Eye (tissue), 1 donor: ENCODE data around the gene TMEM120A.
A peak's percentile ranks its signal among the peaks of the same experiment; 100 is the strongest.
"Not testable (repeated sequence)": the region's sequence is repeated elsewhere in the genome, so short reads cannot be mapped to it uniquely, and the experiment has no call there.

Experiments used
- DNase-seq: peaks from one replicate; pipeline ENCODE4 v3.0.0-alpha.2; 2015

Gene TMEM120A

DNA sequence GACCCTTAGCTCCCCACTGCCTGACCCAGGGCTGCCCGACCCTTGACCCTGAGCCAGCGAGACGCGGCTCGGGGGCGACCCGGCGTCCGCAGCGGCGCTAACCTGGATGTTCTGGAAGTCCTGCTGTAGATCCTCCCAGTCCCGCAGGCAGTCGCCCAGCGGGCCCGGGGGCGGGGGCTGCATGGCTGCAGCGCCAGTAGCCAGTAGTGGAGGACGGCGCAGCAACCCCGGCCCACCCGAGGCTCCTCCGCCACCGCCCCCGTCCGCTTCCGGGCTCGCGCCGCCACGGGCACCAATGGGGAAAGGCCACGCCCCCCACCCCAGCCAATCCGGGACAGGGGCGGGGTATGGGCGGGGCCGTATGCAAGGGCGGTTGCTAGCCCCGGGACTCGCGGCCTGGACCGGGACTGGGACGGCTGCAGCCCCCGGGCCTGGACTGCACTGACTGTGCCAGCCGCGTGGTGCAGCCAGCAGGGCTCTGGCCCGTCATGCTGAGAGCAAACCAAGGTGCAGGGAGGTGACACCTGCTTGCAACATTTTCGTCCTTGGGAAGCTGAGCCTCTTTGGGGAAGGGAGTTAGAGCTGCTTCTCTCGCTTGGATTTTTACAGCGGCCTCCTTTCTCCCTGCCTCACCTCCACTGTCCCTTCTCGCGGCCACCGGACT lies at the start of gene TMEM120A:
TMEM120A (minus strand) TSS at position 208 of the 664 bp plus-strand sequence; CDS start at position 183, 25 bp downstream.
- peak; percentile 97 for DNase-seq

DNA sequence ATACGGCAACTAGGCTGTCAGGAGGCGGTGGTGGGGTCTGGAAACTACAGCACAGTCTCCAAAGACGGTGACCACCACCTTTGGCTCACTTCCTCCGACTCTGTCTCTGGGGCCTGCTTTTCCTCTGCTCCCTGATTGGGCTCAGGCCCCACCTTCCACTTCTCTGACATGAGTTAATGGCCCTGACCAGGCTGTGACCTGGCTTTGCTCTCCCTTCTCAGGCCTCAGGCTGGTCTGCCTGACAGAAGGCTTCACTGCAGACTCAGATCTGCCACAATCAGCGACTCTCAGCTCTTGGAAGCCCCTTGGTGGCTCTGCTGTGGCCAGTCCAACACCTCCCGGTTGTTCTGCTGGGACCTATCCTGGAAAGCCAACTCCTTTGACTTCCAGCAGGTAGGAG lies 45.7 kb upstream of the TMEM120A start:
- DNase-seq = no peak

DNA sequence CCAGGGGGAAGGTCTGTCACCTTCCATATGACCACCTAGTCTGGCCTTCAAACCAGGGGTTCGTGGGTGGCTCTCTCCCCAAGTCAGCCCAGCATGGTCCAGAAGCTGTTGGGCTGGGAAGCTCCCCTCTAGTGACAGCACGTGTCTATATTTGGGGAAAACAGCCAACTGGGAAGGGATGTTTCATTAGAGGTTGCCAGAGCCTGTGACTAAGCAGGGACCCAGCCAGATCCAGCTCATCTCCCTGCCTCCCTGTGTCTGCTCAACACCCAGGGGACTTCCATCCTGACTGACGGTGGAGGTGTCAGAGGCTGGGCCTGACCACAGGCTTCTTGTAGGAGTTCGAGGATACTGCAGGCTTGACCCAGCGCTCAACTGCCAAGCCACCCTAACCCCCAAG lies 42.9 kb upstream of the TMEM120A start:
- DNase-seq = no peak

DNA sequence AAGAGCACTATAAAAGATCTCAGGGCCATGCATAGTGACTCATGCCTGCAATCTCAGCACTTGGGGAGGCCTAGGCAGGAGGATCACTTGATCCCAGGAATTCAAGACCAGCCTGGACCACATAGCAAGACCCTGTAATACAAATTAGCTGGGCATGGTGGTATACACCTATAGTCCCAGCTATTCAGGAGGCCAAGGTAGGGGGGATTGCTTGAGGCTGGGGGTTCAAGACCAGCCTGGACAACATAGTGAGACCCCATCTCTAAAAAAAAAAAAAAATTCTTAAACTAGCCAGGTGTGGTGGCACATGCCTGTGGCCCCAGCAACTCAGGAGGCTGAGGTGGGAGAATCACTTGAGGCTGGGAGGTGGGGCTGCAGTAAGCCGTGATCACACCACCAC lies 37.6 kb upstream of the TMEM120A start:
- DNase-seq = no peak

DNA sequence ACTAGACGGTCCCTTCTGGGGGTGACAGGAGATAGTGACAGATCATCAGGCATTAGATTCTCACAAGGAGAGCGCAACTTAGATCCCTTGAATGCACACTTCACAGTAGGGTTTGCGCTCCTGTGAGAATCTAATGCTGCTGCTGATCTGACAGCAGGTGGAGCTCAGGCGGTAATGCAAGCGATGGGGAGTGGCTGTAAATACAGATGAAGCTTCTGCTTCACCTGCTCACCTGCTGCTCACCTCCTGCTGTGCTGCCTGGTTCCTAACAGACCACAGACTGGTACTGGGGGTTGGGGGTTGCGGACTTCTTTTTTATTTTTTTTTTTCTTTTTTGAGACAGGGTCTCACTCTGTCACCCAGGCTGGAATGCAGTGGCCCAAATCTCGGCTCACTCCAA lies 35.3 kb upstream of the TMEM120A start:
- not testable (repeated sequence) for DNase-seq

DNA sequence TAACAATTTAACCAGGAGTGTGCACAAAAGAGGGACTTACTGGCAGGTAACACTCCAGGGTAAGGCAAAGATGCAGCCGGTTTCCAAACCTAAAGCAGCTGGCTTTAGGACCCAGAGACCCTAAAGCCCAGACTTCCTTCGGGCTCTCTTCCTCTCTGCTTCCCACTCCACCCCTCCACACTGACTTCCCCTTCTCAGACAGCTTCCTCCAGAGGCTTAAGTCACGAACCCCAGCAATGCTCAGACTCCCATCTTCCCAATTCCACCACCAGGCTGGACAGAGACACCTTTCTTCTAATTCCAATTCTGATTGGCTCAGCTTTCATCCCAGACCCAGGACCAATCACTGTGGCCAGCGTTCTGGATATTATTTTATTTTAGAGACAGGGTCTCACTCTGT lies 28.6 kb upstream of the TMEM120A start:
- no peak for DNase-seq

DNA sequence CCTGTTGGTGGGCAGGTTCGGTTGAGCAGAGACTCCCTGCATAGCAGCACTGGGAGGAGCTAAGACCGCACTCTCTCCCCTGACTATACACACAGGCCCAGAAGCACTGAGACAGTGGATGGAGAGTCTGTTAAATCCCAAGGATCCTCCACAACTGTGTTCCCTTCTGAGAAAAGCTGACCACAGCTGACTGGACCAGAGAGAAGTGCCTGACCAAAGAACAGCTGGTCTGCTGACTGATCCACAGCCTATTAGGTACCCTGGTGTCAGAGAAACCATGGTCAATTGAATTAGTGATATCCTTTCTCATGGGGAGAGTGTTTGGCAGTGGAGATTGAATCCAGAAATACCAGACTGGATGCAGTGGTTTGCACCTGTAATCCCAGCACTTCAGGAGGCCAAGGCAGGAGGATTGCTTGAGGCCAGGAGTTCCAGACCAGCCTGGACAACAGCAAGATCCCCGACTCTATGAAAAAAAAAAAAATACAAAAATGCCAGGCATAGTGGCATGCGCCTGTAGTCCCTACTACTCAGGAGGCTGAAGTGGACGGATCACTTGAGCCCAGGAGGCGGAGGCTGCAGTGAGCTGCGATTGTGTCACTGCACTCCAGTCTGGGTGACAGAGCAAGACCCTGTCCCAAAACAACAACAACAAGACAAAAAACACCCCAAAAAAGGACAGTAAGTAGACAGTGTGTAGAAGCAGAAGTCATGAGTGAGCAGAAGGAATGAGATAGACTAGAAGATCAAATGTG lies 27.8 kb upstream of the TMEM120A start:
- no peak for DNase-seq

DNA sequence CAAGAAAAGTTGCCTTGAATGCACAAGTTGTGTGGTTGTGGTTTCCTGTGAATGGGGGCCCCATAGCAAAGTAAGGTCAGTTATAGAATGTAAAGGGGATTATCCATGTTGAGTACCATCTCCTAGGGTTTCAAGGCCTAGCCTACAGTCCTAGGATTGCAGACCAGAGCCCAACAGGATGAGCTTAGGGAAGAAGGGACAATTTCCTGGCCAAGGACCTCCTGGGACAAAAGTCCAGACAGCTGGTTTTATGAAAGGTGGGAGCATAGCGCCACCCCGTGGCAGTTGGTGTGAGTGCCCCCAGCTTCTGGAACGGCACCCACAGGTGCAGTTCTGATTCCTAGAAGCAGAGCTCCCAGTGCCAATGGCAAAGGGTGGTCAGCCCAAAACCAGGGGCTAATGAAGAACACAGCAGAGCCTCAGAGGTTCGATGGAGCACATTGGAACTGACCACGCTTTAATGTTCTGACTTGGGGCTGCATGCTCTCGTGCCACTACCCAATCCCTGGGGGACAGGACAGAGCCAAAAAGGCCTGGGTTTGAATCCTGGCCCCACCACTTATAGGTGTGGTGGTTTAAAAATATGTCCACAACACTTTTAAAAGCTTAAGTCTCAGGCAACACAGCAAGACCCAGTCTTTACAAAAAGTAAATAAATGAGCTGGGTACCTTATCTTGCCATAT lies 25.8 kb upstream of the TMEM120A start:
- peak; percentile 87 for DNase-seq

DNA sequence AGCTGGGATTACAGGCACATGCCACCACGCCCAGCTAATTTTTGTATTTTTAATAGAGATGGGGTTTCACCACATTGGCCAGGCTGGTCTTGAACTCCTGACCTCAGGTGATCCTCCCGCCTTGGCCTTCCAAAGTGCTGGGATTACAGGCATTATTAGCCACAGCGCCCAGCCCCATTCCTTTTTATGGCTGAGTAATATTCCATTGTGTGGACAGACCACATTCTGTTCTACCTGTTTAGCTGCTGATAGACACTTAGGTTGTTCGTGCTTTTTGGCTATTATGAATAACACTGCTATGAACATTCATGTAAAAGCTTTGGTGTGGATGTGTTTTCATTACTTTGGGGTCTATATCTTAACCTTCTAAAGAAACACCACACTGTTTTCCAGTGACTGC lies 24.1 kb upstream of the TMEM120A start:
- DNase-seq = not testable (repeated sequence)

DNA sequence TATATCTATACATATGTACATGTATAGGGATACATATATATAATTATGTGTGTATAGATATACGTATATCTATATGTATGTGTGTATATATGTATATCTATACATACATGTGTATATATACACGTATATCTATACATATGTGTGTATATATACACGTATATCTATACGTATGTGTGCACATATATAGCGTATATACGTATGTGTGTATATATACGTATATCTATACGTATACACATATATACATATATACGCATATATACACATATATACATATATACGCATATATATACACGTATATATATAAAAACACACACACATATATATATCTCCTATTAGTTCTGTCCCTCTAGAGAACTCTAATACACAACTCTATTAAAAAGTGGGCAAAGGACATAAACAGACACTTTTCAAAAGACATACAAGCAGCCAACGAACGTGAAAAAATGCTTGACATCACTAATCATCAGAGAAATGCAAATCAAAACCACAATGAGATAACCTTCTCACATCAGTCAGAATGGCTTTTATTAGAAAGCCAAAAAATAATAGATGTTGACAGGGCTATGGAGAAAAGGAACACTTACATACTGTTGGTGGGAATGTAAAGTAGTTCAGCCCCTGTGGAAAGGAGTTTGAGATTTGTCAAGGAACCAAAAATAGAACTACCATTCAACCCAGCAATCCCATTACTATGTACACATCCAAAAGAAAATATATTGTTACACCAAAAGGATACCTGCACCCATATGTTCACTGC lies 22.0 kb upstream of the TMEM120A start:
- no peak for DNase-seq

DNA sequence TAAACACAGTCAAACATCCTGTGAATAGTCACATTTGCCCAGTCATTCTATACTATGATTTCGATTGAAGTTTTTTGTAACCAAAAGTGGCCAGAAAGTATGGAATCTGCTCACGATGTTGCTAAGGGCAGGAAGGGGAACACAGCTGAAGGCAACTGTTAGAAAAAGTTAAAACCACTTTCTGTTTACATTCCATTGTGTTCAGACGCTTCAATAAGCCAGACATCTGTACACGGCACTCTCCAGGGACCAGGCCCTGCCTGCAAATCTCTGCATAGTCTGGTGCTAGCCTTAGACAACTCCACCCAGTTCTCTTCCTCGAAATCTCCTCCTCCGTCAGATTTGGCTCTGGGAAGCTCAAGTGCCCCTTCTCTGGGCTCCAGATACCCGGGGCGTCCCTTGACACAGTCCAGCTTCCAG lies 17.1 kb upstream of the TMEM120A start:
- DNase-seq = peak; percentile 35

DNA sequence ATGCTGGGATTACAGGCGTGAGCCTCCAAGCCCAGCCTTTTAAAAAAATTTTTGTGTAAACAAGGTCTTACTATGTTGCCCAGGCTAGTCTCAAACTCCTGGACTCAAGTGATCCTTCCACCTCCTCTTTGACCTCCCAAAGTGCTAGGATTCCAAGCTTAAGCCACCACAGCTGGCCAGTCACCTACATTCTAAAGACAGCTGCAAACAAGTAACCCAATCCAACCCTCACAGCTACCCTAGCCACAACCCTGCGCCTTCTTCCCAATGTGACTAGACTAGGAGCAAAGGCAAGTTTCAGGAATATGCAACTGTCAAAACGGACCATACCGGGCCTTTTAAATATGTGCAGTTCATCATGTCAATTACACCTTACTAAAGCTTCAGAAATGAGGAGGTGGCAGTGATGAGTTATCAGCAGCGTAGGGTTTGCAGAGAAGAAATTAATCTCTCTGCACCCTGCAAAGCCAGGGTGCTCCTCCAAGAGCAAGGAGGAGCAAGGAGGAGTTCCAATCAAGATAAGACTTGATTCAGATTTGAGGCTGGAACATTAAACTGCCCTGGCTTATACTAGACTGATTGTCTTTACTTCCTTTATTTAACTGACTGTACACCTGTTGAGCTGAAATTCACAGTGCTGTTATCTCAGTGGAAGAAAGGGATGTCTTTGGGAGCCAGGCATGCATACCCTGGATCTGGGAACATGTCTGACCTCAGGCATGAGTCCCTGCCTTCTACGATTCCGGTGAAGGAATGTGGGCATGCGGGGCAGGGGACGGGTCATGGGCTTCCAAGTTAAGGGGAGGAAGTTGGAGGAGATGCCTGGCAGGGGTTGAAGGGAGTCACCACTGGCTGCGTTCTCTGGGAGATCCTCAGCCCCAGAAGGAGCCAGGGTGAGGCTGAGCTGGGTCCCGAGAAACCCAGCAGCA lies 15.5 kb upstream of the TMEM120A start:
- DNase-seq = no peak

DNA sequence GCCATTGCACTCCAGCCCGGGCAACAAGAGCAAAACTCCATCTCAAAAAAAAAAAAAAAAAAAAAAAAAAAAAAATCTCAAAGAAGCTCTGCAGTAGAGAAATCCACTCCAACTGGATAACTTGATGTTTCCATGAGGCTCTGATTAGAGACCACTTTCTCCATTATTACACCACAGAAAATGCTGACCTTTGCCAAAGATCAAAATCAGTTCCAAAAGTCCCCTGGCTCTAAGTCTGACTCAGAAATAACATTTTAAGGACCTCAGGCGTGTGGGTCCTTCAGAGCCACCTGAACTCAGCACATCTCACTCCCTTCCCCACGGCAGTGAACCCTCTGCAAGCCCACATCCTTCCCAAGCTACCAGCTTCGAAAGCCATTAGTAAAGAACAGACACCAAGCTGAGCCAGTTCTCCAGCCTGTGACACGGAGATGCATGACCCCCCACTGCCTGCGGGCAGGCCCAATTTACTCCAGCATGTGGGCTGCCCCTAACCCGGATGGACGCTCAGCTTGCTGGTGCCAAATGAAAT lies 13.8 kb upstream of the TMEM120A start:
- no peak for DNase-seq

DNA sequence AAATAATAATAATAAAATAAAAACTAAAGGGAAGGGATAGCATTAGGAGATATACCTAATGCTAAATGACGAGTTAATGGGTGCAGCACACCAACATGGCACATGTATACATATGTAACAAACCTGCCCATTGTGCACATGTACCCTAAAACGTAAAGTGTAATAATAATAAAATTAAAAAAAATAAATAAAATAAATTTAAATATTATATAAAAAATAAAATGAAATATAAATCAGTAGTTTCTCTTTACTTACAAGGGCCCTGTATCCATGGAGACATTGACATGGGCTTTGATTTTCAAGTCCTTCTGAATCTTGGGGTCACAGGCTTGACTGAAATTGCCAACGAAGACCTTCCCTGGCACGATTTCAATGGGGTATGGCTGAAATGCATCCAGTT lies 10.6 kb upstream of the TMEM120A start:
- DNase-seq = not testable (repeated sequence)

DNA sequence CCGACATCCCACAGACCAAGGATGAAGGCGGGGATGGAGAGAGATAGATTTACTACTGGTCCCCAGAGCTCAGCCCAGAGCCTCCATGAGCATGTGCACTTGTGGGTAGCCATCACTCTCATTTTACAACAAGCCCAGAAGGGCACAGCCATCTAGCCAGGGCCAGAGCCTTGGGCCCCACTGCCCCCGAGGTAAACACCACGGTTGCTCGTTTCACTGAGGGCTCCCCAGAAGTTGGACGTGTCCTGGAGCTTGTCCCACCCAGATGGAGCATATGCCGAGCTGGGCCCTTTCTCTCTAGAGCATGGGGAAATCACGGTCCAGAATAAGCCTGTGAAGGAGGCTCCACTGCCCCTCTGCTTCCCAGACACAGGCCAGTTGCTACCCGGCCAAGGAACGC lies 9.0 kb upstream of the TMEM120A start:
- DNase-seq = no peak

DNA sequence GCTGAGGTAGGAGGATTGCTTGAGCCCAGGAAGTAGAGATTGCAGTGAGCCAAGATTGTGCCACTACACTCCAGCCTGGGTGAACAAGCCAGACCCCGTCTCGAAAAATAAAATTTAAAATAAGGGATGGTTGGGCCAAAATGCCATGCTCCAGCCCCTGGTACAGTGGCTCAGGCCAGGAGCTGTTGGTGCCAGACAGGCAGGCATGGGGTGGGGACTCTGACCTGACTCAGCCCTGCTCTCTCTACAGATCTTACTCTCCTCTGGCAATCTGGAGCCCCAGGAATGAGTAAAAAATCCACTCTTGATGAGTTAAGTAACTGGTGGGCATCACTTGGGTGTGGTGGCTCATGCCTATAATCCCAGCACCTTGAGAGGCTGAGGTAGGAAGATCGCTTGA lies 8.4 kb upstream of the TMEM120A start:
- DNase-seq = no peak

DNA sequence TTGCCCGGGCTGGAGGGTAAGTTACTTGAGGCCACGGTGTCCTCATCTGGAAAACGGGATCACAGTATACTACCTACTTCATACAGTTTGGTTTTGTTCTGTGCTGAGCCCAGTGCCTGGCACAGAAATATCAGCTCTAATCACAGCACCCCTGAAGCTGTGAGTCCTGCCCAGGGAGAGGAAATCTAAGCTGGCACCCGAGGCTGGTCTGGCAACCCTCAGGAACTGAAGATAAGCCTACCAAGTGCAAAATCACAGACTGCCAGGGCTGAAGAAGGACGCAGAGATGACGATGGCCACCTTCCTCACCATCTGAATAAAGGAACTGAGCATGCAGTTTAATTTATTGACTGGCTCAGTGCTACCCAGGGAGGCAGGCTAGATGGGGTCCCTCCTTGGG lies 7.7 kb upstream of the TMEM120A start:
- DNase-seq = no peak

DNA sequence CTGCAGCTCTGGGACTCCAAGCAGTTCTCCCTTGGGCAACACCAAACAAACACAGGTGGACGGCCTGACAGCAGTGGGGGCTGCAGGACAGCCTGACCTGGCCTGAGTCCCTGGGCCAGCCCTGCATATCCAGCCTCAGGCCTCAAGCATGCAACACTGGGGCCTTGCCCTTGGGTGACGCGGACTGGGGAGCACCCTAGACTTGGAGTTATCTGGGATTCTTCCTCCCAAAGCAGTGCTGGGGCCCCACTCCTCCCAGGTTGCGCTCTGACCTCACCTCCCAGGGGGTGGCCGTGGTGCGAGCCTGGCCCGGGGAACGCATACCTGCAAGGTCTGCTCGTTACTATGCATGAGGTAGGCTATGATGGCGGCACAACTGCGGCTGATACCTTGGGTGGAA lies 6.2 kb upstream of the TMEM120A start:
- no peak for DNase-seq

DNA sequence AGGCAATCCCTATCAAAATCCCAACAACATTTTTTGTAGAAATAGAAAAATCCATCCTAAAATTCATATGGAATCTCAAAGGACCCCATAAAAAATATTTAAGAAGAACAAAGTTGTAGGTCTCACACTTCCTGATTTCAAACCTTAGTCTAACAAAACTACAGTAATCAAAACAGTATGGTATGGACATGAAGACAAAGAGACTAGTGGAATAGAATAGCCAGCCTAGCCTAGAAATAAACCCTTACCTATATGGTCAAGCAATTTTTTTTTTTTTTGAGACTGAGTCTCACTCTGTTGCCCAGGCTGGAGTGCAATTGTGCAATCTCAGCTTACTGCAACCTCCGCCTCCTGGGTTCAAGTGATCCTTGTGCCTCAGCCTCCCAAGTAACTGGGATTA lies 3.6 kb upstream of the TMEM120A start:
- DNase-seq = no peak

DNA sequence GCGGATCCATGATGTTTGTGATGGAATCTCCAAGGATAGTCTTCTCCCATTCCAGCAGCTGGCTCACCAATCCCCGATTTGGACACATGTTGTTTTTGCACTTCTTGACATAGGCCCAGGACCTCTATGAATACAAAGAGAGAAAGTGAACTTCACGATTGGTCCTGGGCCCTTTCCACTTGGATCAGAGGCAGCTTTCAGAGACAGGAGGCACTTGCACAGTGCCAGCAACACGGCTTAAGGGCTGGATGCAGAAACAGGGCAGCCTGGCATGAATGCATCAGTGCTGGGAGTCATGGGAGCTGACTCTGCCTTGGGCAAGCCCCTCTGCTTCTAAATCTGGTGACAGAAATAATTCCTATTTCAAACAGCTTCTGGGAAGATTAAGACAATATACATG lies 2.1 kb upstream of the TMEM120A start:
- DNase-seq = no peak

DNA sequence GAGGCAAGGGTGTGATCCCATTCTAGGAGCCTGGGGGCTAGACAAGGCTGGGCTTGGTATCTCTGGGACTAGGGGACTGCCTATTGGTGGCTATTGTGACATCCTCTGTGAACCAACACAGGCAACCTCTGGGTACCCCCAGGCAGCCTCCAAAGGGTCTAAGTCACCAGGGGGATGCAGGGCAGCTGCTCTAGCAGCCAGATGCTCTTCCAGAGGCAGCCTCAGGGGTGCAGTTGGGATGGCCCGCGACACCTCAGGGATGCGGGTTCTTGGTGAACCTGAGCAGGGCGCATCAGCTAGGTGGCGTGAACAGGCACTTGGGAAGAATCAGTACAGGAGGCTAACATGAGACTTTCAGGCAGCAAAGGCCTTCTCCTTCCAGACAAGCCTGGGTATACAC lies 1.6 kb upstream of the TMEM120A start:
- DNase-seq = no peak

DNA sequence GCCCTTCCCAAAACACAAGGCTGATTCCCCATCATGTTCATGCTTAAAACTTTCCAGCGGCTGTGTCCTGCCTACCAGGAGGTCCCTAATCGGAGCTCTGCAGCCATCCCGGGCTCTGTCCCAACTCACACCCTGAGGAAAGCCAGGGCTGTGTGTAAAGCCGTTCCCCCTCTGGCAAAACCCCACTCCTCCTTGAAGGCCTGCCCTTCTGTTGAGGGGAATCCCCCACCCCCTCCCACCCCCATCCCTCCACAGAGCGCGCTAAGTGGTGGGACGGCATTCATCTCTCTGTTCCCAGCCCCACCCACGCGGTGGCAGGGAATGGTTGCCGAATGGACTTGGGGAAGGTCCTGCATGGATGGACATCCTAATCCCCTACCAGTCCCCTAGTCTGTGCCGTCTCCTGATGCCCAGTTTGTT lies 667 bp upstream of the TMEM120A start:
- DNase-seq = no peak
